Stimulated activated memory B cell treated with anti-CD40 and anti-IgM and Interleukin-4, amounts not matched to agents 10 μg/mL and 1 μg/mL and 100 μg/mL, for 72 hours (primary cell): Measurements from ENCODE around the gene NSD1.

Experiments
- ATAC-seq: fragments of 150-1000 bp; cut with Tn5 transposase; 2 replicates; pipeline ENCODE4 v1.10.0; 2021
- H3K27ac Mint-ChIP-seq: one replicate; pipeline ENCODE4 v1.8.0; 2022; ENCODE audit warnings: mild to moderate bottlenecking, mixed read lengths
- H3K27me3 Mint-ChIP-seq: one replicate; pipeline ENCODE4 v1.8.0; 2022; ENCODE audit warnings: mixed read lengths
- H3K36me3 Mint-ChIP-seq: one replicate; pipeline ENCODE4 v1.8.0; 2022; ENCODE audit warnings: mixed read lengths
- H3K4me1 Mint-ChIP-seq: one replicate; pipeline ENCODE4 v1.8.0; 2022; ENCODE audit warnings: mixed read lengths
- H3K4me3 Mint-ChIP-seq: one replicate; pipeline ENCODE4 v1.8.0; 2022; ENCODE audit warnings: mild to moderate bottlenecking, moderate library complexity, mixed read lengths
- H3K9me3 Mint-ChIP-seq: one replicate; pipeline ENCODE4 v1.8.0; 2022; ENCODE audit warnings: mixed read lengths

NSD1 gene

DNA sequence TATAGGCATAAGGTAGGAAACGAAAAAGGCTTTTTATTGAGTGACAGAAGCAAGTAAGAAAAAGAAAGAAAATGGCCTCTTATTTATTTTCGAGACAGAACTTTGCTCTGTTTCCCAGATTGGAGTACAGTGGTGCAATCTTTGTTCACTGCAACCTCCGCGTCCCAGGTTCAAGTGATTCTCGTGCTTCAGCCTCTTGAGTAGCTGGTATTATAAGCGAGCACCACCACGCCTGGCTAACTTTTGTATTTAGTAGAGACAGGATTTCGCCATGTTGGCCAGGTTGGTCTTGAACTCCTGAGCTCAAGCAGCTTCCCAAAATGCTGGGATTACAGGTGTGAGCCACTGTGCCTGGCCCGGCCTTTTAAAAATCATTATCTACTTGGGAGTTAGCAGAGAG, 70.7 kb downstream of the NSD1 start:
- no peak for ATAC-seq
- Mint-ChIP-seq H3K4me1 (peaks cover 8% of the 10 kb centered on the region), H3K9me3 (no peaks in the 10 kb centered on the region), H3K27me3 (no peaks in the 10 kb centered on the region), H3K27ac (no peak overlapping the region), H3K4me3 (no peak overlapping the region), H3K36me3 (peaks cover 29% of the 10 kb centered on the region)

DNA sequence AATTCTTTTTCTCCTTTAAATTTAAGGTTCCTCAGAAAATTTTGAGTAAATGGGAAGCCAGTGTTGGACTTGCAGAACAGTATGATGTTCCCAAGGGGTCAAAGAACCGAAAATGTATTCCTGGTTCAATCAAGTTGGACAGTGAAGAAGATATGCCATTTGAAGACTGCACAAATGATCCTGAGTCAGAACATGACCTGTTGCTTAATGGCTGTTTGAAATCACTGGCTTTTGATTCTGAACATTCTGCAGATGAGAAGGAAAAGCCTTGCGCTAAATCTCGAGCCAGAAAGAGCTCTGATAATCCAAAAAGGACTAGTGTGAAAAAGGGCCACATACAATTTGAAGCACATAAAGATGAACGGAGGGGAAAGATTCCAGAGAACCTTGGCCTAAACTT, 76.0 kb downstream of the NSD1 start:
- Mint-ChIP-seq H3K4me3 (no peak overlapping the region), H3K27me3 (no peaks in the 10 kb centered on the region), H3K9me3 (no peaks in the 10 kb centered on the region), H3K36me3 (peaks cover 53% of the 10 kb centered on the region), H3K27ac (no peak overlapping the region), H3K4me1 (no peaks in the 10 kb centered on the region)
- no peak for ATAC-seq

DNA sequence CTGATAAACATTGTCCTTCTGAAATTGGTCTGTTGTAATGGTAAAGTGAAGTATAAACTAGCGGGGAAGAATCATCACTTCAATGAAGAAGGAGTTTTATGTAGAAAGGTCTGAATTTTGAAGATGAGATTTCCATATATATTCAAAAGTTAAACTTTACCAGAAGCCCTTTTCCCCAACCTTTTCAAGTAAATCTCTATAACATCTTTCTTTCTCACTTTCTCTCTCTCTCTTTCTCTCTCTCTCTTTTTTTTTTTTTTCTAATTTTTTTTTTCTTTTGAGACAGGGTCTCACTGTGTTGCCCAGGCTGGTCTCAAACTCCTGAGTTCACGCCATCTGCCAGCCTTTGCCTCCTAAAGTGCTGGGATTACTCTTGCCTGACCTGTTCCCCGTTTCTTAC, 78.7 kb downstream of the NSD1 start:
- ATAC-seq = no peak
- Mint-ChIP-seq H3K27me3 (no peaks in the 10 kb centered on the region), H3K9me3 (no peaks in the 10 kb centered on the region), H3K4me1 (peaks cover 11% of the 10 kb centered on the region), H3K36me3 (peaks cover 63% of the 10 kb centered on the region), H3K27ac (no peak overlapping the region), H3K4me3 (no peak overlapping the region)

DNA sequence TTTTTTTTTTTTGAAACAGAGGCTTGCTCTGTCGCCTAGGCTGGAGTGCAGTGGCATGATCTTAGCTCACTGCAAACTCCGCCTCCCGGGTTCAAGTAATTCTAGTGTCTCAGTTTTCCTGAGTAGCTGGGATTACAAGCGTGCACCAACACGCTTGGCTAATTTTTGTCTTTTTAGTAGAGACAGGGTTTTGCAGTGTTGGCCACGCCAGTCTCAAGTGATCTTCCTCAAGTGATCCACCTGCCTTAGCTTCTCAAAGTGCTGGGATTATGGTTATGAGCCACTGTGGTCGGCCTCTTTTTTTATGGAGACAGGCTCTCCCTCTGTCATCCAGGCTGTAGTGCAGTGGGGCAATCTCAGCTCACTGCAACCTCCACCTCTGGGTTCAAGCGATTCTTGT, 87.0 kb downstream of the NSD1 start:
- no peak overlapping the region for H3K4me3 Mint-ChIP-seq
- peaks cover 47% of the 10 kb centered on the region for H3K4me1 Mint-ChIP-seq
- H3K27me3 Mint-ChIP-seq = no peaks in the 10 kb centered on the region
- H3K36me3 Mint-ChIP-seq = peaks cover 54% of the 10 kb centered on the region
- ATAC-seq = no peak
- H3K9me3 Mint-ChIP-seq = no peaks in the 10 kb centered on the region
- no peak overlapping the region for H3K27ac Mint-ChIP-seq

DNA sequence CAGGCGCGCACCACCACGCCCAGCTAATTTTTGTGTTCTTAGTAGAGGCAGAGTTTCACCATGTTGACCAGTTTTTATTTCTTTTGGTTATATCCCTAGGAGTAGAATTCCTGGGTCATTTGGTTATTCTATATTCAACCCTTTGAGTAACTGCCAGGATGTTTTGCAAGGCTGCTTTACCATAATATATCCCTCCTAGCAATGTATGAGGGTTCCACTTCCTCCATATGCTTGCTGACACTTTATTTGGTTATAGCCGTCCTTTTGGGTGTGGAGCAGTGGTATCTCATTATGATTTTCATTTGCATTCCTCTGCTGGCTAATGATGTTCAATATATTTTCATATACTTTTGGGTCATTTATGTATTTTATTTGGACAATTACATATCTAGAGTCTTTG, 88.7 kb downstream of the NSD1 start:
- Mint-ChIP-seq H3K9me3 (no peaks in the 10 kb centered on the region), H3K36me3 (peaks cover 49% of the 10 kb centered on the region), H3K27ac (no peak overlapping the region), H3K4me1 (peaks cover 42% of the 10 kb centered on the region), H3K4me3 (no peak overlapping the region), H3K27me3 (no peaks in the 10 kb centered on the region)
- ATAC-seq = no peak

DNA sequence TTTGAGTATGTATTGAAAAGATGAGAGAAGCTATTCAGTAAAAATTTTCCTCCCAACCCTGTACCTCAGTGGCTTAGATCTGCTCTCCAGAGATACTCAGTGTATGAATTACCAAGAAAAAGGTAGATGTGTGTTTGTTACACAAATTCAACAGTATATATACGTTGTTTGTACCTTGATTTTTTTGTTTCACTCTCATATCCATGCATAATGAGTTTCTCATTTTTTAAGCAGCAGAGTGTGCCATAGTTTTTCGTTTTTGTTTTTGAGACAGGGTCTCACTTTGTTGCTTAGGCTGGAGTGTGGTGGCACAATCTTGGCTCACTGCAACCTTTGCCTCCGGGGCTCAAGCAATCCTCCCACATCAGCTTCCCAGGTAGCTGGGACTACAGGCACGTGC, 92.2 kb downstream of the NSD1 start:
- Mint-ChIP-seq H3K36me3 (peaks cover 46% of the 10 kb centered on the region), H3K27ac (no peak overlapping the region), H3K4me3 (no peak overlapping the region), H3K9me3 (no peaks in the 10 kb centered on the region), H3K27me3 (no peaks in the 10 kb centered on the region), H3K4me1 (peaks cover 47% of the 10 kb centered on the region)
- no peak for ATAC-seq

DNA sequence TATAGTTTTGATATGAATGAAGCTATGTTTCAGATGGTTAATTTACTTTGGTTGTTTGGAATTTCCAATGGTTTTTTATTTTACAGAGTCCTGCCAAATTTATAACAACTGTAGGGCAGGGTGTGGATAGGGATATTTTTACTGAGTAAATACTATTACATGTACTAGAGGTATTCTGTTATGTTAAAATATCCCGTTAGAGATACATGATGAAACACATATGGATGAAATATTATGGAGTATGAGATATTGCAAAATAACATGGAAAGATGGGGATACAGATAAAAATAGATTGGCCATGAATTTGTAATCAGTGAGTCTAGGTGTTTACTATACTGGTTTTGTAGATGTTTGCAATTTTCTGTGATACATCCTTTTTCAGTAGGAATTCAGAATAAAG, 93.3 kb downstream of the NSD1 start:
- H3K27ac Mint-ChIP-seq = no peak overlapping the region
- H3K4me3 Mint-ChIP-seq = no peak overlapping the region
- ATAC-seq = no peak
- H3K36me3 Mint-ChIP-seq = peaks cover 38% of the 10 kb centered on the region
- H3K27me3 Mint-ChIP-seq = no peaks in the 10 kb centered on the region
- peaks cover 42% of the 10 kb centered on the region for H3K4me1 Mint-ChIP-seq
- no peaks in the 10 kb centered on the region for H3K9me3 Mint-ChIP-seq

DNA sequence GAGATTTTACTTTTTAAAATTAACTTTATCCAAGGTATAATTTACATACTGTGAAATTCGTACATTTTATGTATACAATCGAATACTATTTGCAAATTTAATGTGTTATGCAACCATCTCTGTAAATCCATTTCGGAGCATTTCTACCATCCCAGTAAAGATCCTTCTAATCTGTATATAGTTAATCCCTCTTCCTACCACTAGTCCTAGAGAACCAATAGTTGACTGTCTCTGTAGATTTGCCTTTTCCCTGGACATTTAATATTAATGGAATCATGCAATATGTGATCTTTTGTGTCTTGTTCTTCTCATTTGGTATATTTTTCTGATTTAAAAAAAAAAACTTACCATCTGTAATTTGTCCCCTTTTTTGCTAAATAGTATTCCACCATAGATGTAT, 95.2 kb downstream of the NSD1 start:
- Mint-ChIP-seq H3K9me3 (no peaks in the 10 kb centered on the region), H3K27ac (no peak overlapping the region), H3K4me1 (peaks cover 45% of the 10 kb centered on the region), H3K36me3 (peaks cover 34% of the 10 kb centered on the region), H3K27me3 (no peaks in the 10 kb centered on the region), H3K4me3 (no peak overlapping the region)
- no peak for ATAC-seq

DNA sequence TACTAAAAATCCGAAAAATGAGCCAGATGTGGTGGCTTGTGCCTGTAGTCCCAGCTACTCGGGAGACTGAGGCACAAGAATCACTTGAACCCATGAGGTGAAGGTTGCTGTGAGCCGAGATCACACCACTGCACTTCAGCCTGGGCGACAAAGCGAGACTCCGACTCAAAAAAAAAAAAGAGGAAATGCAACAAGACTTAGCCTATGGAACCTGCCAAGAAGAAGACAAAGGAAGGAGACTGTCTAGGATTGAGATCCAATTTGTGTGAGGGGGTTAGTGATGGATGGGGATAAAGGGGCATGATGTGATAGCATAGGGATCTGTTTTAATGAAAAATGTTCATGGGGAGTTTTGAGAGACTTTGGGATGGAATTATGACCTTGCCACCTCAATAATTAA, 97.1 kb downstream of the NSD1 start:
- peak overlapping the region; percentile 60 for H3K27ac Mint-ChIP-seq
- H3K4me1 Mint-ChIP-seq = peaks cover 36% of the 10 kb centered on the region
- H3K4me3 Mint-ChIP-seq = no peak overlapping the region
- ATAC-seq = no peak
- no peaks in the 10 kb centered on the region for H3K9me3 Mint-ChIP-seq
- H3K36me3 Mint-ChIP-seq = peaks cover 34% of the 10 kb centered on the region
- H3K27me3 Mint-ChIP-seq = no peaks in the 10 kb centered on the region

DNA sequence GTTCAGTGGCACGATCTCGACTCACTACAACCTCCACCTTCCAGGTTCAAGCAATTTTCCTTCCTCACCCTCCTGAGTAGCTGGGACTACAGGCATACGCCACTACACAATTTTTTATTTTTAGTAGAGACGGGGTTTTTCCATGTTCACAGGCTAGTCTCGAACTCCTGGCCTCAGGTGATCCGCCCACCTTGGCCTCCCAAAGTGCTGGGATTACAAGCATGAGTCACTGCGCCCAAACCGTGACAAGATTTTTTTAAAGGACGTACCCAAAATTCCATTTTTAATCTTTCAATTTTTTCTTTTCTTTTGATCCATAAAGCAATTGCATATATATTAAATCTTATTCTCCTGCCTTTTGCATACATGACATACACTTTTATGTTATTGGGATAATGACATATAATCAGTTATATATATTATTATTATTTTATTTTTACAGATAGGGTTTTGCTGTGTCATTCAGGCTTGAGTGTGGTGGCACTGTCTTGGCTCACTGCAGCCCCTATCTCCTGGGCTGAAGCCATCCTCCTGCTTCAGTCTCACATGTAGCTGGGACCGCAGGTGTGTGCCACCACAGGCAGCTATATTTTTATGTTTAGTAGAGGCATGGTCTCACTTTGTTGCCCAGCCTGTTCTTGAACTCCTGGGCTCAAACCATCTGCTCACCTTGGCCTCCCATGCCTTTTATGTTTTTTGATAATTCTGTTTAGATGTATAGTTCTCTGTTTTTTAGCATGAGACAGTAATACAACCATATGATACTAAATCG, 98.1 kb downstream of the NSD1 start:
- Mint-ChIP-seq H3K4me3 (no peak overlapping the region), H3K9me3 (no peaks in the 10 kb centered on the region), H3K27ac (no peak overlapping the region), H3K4me1 (peaks cover 35% of the 10 kb centered on the region), H3K36me3 (peaks cover 38% of the 10 kb centered on the region), H3K27me3 (no peaks in the 10 kb centered on the region)
- ATAC-seq = no peak

DNA sequence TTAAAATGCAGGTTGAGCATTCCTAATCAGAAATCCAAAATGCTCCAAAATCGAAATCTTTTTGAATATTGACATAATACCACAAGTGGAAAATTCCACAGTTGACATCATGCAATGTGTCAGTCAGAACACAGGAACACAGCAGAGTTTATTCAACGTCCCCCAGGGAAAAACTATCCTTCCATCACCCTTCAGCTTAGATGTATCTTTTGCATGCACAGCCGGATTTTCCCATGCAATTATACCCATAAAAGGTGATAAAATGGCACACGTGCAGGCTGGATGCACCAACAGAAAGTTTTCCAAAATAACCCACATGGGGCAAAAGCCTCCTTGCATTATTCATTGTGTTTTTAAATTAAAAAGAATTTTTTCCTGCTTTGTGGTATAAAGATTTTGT, 98.8 kb downstream of the NSD1 start:
- no peak overlapping the region for H3K4me3 Mint-ChIP-seq
- peaks cover 31% of the 10 kb centered on the region for H3K4me1 Mint-ChIP-seq
- H3K36me3 Mint-ChIP-seq = peaks cover 36% of the 10 kb centered on the region
- H3K9me3 Mint-ChIP-seq = no peaks in the 10 kb centered on the region
- no peaks in the 10 kb centered on the region for H3K27me3 Mint-ChIP-seq
- no peak for ATAC-seq
- no peak overlapping the region for H3K27ac Mint-ChIP-seq

DNA sequence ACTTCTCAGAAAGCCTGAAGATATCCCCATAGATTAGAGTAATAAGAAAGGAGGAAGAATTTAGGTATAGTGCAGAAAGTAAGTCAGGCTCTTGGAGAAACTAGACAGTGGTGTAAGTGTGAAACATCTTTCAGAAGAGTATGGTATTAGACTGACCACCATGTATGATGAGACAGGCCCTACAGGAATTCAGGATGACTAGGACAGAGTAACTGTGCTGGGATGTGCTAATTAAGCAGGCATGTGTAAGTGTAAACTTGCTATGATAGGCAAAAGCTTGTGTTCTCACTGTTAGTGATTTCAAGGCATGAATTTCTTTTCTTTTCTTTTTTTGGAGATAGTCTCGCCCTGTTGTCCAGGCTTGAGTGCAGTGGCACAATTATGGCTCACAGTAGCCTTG, 99.2 kb downstream of the NSD1 start:
- peaks cover 40% of the 10 kb centered on the region for H3K36me3 Mint-ChIP-seq
- H3K27me3 Mint-ChIP-seq = no peaks in the 10 kb centered on the region
- H3K27ac Mint-ChIP-seq = no peak overlapping the region
- ATAC-seq = no peak
- H3K4me3 Mint-ChIP-seq = no peak overlapping the region
- no peaks in the 10 kb centered on the region for H3K9me3 Mint-ChIP-seq
- peaks cover 31% of the 10 kb centered on the region for H3K4me1 Mint-ChIP-seq

DNA sequence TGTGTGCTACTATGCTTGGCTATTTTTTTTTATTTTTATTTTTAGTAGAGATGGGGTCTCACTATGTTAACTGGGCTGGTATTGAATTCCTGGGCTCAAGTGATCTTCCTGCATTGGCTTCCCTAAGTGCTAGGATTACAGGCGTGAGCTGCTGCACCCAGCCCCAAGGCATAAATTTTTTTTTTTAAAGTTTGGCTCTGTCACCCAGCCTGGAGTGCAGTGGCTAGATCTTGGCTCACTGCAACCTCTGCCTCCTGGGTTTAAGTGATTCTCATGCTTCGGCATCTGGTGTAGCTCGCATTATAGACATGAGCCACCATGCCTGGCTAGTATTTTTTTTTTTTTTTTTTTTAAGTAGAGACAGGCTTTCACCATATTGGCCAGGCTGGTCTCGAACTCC, 99.6 kb downstream of the NSD1 start:
- Mint-ChIP-seq H3K4me1 (peaks cover 29% of the 10 kb centered on the region), H3K27me3 (no peaks in the 10 kb centered on the region), H3K36me3 (peaks cover 44% of the 10 kb centered on the region), H3K9me3 (no peaks in the 10 kb centered on the region), H3K4me3 (no peak overlapping the region), H3K27ac (no peak overlapping the region)
- no peak for ATAC-seq

DNA sequence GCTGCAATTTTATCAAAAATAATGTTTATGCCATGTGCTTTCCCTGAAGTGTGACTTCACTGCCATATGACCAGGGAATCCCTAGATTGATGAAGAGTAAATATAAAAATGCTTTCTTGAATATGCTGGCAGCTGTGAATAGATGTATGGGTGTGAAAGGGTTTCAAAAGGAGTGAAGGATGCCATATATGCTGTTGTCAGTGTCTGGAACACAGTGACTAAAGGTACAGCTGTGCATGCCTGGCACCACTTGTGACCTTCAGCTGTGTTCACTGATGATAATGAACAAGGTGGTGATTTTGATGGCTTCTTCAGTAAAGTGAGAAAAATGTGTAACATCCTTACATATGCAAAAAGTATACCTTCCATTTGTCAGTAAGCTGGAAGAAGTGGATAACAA, 100.2 kb downstream of the NSD1 start:
- Mint-ChIP-seq H3K36me3 (peaks cover 50% of the 10 kb centered on the region), H3K4me1 (peaks cover 24% of the 10 kb centered on the region), H3K4me3 (no peak overlapping the region), H3K27me3 (no peaks in the 10 kb centered on the region), H3K9me3 (no peaks in the 10 kb centered on the region), H3K27ac (peak overlapping the region; percentile 11)
- ATAC-seq = no peak

DNA sequence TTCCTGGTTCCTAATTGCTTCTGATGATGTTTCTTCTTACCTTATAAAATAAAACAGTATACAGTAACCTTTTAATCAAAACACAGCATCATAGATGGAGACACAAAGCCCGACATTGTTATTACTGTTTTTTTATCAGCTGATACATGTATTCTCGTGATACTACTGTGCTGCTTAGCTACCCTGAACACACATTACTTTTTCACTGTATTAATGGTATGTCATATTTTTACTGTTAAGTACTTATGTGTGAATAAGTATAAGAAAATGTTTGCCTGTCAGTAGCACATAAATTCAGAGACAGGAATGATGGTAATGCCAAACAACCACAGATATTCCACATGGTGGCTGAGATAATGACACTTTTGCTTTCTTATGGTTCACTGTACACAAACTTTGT, 101.3 kb downstream of the NSD1 start:
- Mint-ChIP-seq H3K27me3 (no peaks in the 10 kb centered on the region), H3K27ac (no peak overlapping the region), H3K4me1 (peaks cover 14% of the 10 kb centered on the region), H3K4me3 (no peak overlapping the region), H3K9me3 (no peaks in the 10 kb centered on the region), H3K36me3 (peaks cover 44% of the 10 kb centered on the region)
- ATAC-seq = no peak

DNA sequence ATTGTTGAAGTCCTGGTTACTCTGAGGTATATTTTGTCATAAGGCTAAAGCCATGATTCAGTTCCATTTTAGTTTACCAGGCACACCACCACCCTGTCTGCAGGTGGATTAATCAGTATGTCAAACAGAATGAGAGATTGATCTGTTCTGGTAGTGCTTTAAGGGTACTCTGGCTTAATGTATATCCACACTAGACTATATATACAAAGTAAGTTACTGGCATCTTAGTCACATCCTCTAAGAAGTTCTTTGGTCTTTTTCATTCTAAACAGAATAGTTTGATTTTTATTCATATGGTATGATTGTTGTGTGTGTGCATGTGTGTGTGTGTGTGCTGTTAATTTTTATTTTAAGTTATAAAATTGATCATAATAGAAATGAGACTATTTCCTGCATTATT, 108.2 kb downstream of the NSD1 start:
- Mint-ChIP-seq H3K4me1 (no peaks in the 10 kb centered on the region), H3K36me3 (peaks cover 45% of the 10 kb centered on the region), H3K27ac (no peak overlapping the region), H3K9me3 (no peaks in the 10 kb centered on the region), H3K27me3 (no peaks in the 10 kb centered on the region), H3K4me3 (no peak overlapping the region)
- no peak for ATAC-seq

DNA sequence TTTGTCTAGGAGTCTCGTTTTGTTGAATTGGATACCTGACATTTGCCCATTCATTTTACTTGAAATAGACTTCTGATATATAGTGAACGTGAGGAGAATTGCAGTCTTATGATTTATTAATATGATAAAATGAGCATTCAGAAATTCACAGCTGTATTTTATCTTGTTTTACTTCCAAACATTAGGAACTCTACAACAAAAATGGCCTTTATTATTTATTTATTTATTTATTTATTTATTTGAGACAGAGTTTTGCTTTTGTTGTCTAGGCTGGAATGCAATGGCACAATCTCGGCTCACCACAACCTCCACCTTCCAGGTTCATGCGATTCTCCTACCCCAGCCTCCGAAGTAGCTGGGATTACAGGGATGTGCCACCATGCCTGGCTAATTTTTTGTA, 108.7 kb downstream of the NSD1 start:
- Mint-ChIP-seq H3K4me3 (no peak overlapping the region), H3K27ac (no peak overlapping the region), H3K36me3 (peaks cover 49% of the 10 kb centered on the region), H3K4me1 (no peaks in the 10 kb centered on the region), H3K9me3 (no peaks in the 10 kb centered on the region), H3K27me3 (no peaks in the 10 kb centered on the region)
- no peak for ATAC-seq
